NCI-H345 treated with DMSO at 0.1 percent for 48 hours (cell line): Measurements from ENCODE around the gene RTP1.
"Not testable (repeated sequence)": the region's sequence is repeated elsewhere in the genome, so short reads cannot be mapped to it uniquely, and the experiment has no call there.

Experiments used
- DNase-seq: peaks from one replicate; lab custom pipeline; 2025; ENCODE audit not compliant: unreplicated experiment; lab: John Stamatoyannopoulos, UW

The RTP1 gene, protein sequence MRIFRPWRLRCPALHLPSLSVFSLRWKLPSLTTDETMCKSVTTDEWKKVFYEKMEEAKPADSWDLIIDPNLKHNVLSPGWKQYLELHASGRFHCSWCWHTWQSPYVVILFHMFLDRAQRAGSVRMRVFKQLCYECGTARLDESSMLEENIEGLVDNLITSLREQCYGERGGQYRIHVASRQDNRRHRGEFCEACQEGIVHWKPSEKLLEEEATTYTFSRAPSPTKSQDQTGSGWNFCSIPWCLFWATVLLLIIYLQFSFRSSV

GRCh38 chr3:187197335-187197649, at the start of gene RTP1:
RTP1 (plus strand) TSS chr3:187197486; CDS start chr3:187197516, 30 bp downstream.
- DNase-seq, result no peak

- no peak for DNase-seq
Measured at GRCh38 chr3:187150186-187150585, 47.1 kb upstream of the RTP1 start.

- DNase-seq, result no peak
Measured at GRCh38 chr3:187150599-187150998, 46.7 kb upstream of the RTP1 start.

GRCh38 chr3:187161556-187161955, 35.7 kb upstream of the RTP1 start:
- DNase-seq, result no peak

DNA sequence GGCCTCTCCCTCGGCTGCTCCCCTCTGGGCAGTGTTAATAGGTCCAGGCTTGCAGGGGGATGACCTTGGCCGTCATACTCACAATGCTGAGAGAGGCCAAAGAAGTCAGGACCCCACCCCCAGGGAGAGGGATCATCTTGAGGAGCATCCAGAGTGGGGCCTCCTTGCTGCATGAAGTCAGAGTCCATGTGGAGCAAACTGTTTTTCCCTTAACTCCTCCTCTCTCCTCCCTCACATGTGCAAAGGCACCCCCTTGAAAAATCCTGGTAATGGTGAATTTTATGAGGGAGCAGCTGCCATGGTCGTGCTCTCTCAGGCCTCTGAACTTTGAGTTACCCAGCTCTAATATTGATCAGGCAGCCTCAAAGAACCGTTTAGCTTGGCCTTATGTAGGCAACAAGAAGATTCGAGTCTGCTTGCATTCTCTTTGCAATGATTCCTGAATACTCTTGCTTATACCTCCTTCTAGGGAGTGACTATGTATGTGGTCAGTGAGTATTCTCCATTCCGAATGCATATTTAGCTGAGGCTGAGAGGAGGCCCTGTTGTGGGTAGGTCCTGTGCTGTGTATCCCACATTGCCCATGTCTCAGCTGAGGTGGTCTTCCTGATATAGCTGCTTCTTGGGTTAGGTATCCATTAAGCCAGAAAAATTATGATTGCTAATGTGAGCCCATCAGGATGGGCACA, 34.9 kb upstream of the RTP1 start:
- DNase-seq, result no peak

- DNase-seq, result peak; percentile 69
Measured at GRCh38 chr3:187165144-187165543, 32.1 kb upstream of the RTP1 start.

GRCh38 chr3:187166750-187167149, 30.5 kb upstream of the RTP1 start:
- no peak for DNase-seq

- no peak for DNase-seq
Measured at GRCh38 chr3:187167777-187168176, 29.5 kb upstream of the RTP1 start.

DNA sequence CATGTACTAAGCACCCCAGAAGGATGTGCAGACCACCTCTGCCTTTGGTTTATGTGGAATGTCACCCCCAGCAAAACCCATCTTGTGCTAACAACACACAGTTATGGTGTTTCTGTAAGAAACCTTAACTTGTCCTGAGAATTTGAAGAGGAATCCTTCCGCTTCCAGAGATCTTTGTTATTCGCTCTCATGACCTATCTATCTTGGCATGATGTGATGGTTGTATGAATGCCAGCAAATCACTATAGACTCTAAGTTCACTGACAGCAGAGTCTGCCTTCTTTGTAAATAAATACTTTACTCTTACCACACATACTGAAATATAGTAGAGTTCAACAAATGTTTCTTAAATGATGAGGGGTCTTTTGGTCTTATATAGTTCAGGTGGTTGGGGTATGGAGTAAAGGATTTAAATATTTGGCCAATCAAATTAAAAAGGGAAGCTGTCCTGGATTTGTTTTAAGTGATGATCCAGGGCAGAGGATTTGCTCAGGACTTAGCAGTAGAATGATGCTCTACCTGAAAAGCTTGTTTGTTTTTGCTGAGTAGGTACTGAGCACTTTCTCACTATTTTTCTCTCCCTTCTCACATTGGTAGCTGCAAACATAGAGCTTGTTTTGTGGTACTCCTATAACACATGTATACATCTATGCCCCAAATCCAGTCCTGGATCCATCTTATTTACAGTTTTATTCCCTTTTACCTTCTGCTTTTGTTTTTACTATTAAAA, 27.9 kb upstream of the RTP1 start:
- no peak for DNase-seq

DNA sequence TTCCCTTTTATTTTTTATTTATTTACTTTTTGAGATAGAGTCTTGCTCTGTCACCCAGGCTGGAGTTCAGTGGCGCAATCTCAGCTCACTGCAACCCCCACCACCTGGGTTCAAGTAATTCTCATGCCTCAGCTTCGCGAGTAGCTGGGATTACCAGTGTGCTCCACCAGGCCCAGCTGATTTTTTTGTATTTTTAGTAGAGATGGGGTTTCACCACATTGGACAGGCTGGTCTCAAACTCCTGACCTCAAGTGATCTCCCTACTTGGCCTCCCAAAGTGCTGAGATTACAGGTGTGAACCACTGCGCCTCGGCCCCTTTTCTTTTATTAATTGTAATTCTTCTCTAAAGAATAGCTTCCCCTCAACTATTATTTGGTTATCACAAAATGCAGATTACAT, 26.4 kb upstream of the RTP1 start:
- DNase-seq, result not testable (repeated sequence)

DNA sequence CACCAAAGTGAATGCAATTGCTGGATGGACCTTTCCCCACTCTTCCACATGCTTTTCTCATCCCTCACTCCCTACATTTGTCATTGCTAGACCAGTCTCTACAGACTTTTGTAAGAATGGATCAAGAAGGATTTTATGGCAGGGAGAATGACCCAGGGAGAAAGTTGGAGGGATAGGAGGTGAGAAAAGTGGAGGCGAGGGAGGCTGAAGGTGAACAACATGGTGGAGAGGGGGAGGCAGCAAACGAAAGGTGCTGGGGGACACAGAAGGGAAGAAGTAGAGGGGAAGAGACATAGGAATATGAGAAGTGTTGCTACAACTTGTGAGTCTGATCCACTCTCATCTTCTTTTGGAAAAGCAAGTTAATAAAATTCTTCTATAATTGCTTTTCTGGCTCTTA, 24.4 kb upstream of the RTP1 start:
- DNase-seq, result no peak

DNA sequence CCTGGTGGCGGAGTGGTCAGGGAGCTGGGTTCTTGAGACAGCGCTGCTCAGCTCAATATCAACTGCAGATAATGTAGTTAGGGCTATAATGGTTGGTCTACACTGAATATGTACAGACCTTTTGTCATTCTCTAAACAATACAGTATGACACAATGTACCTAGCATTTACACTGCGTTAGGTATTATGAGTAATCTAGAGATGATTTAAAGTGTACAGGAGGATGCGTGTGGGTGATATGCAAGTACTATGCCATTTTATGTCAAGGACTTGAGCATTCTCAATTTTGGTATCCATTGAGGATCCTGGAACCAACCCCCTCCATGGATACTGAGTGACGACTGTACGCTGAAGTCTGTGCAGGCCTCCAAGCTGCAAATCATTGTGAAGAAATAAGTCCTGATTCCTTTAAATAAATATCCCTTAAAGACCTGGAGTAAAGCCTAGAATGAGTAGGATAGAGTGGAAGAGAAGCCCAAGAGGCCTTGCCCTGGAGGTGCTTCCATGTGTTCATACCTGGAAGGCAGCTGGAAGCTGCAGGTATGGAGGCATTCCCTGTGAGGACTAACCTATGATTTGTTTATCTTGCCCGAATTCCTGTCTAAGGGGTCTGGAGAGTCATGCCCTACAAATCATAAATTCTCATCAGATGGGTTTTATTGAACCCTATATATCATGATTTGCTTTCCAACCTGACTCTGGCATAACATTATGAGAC, 15.7 kb upstream of the RTP1 start:
- DNase-seq, result no peak

GRCh38 chr3:187183210-187183862, 13.9 kb upstream of the RTP1 start:
- DNase-seq, result peak; percentile 26

- no peak for DNase-seq
Measured at GRCh38 chr3:187183903-187184302, 13.4 kb upstream of the RTP1 start.

DNA sequence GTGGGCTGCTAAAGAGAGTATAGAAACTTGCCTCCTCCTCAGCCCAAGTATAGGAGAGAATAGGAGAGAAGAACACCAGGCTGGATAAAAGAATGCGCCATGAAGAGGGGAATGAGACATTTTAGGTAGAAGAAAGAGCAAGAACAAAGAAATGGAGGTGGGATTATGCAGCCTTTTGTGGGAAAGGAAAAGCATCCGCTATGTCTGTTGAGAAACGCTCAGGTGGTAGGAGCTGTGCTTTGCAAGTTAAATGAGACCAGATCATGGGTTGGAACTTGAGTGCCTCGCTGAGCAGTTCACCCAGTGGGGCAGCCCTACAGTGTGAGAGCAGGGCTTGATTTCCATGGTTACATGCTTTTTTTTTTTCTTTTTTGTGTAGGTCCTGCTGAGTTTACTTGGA, 11.5 kb upstream of the RTP1 start:
- no peak for DNase-seq

- DNase-seq, result no peak
Measured at GRCh38 chr3:187186375-187186774, 10.9 kb upstream of the RTP1 start.

DNA sequence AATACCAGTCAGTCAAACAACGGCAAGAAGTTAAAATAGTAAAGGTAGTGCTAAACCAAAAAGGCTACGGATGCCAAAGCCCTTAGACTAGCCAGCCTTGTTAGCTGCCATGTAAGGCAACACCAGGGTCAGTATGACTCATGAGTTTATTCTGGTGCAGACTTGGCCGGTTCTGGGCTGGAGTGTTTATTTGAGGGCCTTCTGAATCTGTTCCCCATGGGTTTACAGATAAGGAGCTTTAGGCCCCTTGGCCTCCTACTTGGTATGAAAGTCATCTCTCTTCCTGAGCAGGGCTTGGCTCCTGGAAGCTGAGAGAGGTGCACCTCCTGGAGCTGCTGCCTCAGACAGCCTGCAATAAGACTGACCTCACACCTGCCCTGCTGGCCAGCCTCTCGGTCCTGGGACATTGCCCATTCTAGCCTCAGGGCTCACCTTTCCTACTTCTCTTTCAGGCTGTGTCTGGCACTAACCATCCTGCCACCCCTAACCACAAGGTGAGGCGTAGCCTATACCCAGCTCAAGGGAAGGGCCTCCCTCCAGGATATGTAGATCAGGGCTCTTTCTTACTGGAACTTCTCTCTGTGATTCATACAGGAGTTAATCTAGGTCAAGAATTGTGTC, 10.4 kb upstream of the RTP1 start:
- no peak for DNase-seq

GRCh38 chr3:187188931-187189330, 8.4 kb upstream of the RTP1 start:
- no peak for DNase-seq

GRCh38 chr3:187191271-187191670, 6.0 kb upstream of the RTP1 start:
- no peak for DNase-seq

GRCh38 chr3:187193181-187193580, 4.1 kb upstream of the RTP1 start:
- no peak for DNase-seq
